K562 (cell line): Measurements from ENCODE around the gene RYR3. TPM values are rescaled to one million over a fixed set of nuclear protein-coding genes. Genes with fewer than 3 reads are reported as not detected.

Experiments
- ATAC-seq: fragments of 200-7000 bp; cut with Tn5 transposase; 3 replicates; pipeline ENCODE4 v1.9.1; 2020; ENCODE audit warnings: moderate library complexity
- BruUV-seq: library from RNA; stranded (reverse); fragments of 400-500 nt; replicated peaks from 2 replicates; lab custom pipeline; 2021; lab: Mats Ljungman, UMichigan
- CTCF ChIA-PET: fragments of 300-600 bp; formaldehyde crosslinking; extraction: SDS; loops from one replicate; lab custom pipeline; 2021; ENCODE audit warnings: low intra/inter-chr PET ratio; lab: Yijun Ruan, JAX
- POLR2A ChIA-PET: fragments of 300-600, 350-650 bp; sonication (Branson Sonifier 250); formaldehyde crosslinking; extraction: SDS; loops from one replicate; lab custom pipeline; 2021; ENCODE audit warnings: antibody characterized with exemption, inconsistent platforms; lab: Yijun Ruan, JAX
- DNase-seq, 4 experiments: peaks; one replicate each; pipeline versions ENCODE4 v3.0.0 to v3.0.0-alpha.2; 2011 to 2018; ENCODE audit warnings: low spot score in 3 of 4, mixed read lengths in 3 of 4; ENCODE audit errors: extremely low read depth in 1 of 4
- FAIRE-seq: peaks from 2 replicates; lab custom pipeline; 2011; peaks lifted over from hg19 to GRCh38; lab: Jason Lieb, UNC
- H2AFZ ChIP-seq: 2 replicates; pipeline ENCODE4 v1.6.0; 2011; ENCODE audit warnings: low read depth, low read length, control low read depth, inconsistent platforms
- H3K27ac ChIP-seq: fragments of 200-600 bp; 3 replicates; pipeline ENCODE4 v1.8.0; 2011; ENCODE audit warnings: low read depth, mild to moderate bottlenecking, control low read depth, inconsistent platforms, low read length, moderate library complexity, mixed read lengths; ENCODE audit errors: extremely low read depth
- H3K27me3 ChIP-seq, 2 experiments: fragments of 300-600 bp in 1 of 2; 2 replicates in 1 of 2; 3 replicates in 1 of 2; pipeline versions ENCODE4 v1.6.0 to v1.8.0; 2011; ENCODE audit warnings: inconsistent platforms in 2 of 2, low read length in 2 of 2, mild to moderate bottlenecking in 1 of 2, mixed read lengths in 1 of 2, moderate library complexity in 1 of 2; ENCODE audit not compliant: control insufficient read depth in 2 of 2, insufficient read depth in 2 of 2
- H3K36me3 ChIP-seq: fragments of 300-600 bp; 3 replicates; pipeline ENCODE4 v1.8.0; 2011; ENCODE audit warnings: mild to moderate bottlenecking, low read length, inconsistent platforms; ENCODE audit not compliant: control insufficient read depth, insufficient read depth
- H3K4me1 ChIP-seq, 2 experiments: fragments of 200-600 bp in 1 of 2; replicated peaks in 1 of 2; 2 replicates in 1 of 2; 3 replicates in 1 of 2; pipeline versions ENCODE4 v1.5.1 to v1.8.0; 2011; ENCODE audit warnings: inconsistent platforms in 2 of 2, low read length in 2 of 2, mild to moderate bottlenecking in 1 of 2, mixed read lengths in 1 of 2, moderate library complexity in 1 of 2; ENCODE audit not compliant: control insufficient read depth in 2 of 2, insufficient read depth in 2 of 2
- H3K4me2 ChIP-seq: 2 replicates; pipeline ENCODE4 v1.6.1; 2011; ENCODE audit warnings: low read length, control low read depth, inconsistent platforms, mixed read lengths; ENCODE audit not compliant: insufficient read depth
- H3K4me3 ChIP-seq: fragments of 200-600 bp; sonication (generic), shearing (Covaris generic); 2 replicates; pipeline ENCODE4 v1.5.1; 2016; ENCODE audit warnings: control low read depth, inconsistent platforms
- H3K79me2 ChIP-seq: fragments of 200-600 bp; 3 replicates; pipeline ENCODE4 v1.8.0; 2011; ENCODE audit warnings: low read length, inconsistent platforms; ENCODE audit not compliant: control insufficient read depth, insufficient read depth
- H3K9ac ChIP-seq, 2 experiments: 2 replicates each; pipeline versions ENCODE4 v1.6.0 to v1.6.1; 2011; ENCODE audit warnings: low read depth in 2 of 2, low read length in 2 of 2, control low read depth in 1 of 2, inconsistent platforms in 1 of 2, mild to moderate bottlenecking in 1 of 2, mixed read lengths in 1 of 2; ENCODE audit not compliant: insufficient read depth in 1 of 2
- H3K9me1 ChIP-seq: one replicate; pipeline ENCODE4 v1.6.0; 2011; ENCODE audit warnings: inconsistent platforms, mild to moderate bottlenecking, low read length, moderate library complexity; ENCODE audit not compliant: control insufficient read depth, insufficient read depth
- H3K9me3 ChIP-seq: replicated peaks from 2 replicates; pipeline ENCODE4 v1.5.1; 2011; ENCODE audit warnings: low read depth, low read length, inconsistent platforms; ENCODE audit not compliant: control insufficient read depth, insufficient read depth
- H4K20me1 ChIP-seq: replicated peaks from 2 replicates; pipeline ENCODE4 v1.6.1; 2011; ENCODE audit warnings: low read length, inconsistent platforms, mixed read lengths; ENCODE audit not compliant: control insufficient read depth, insufficient read depth
- CTBP1 ChIP-seq: fragments of 450-650 bp; IDR thresholded peaks from 2 replicates; pipeline ENCODE4 v1.6.1; 2016; ENCODE audit warnings: borderline replicate concordance
- MTA3 ChIP-seq: fragments of 450-650 bp; formaldehyde crosslinking; IDR thresholded peaks from 2 replicates; pipeline ENCODE4 v1.6.1; 2017; ENCODE audit warnings: mild to moderate bottlenecking, borderline replicate concordance
- MYNN ChIP-seq, 2 experiments: sonication (generic); formaldehyde crosslinking in 1 of 2; IDR thresholded peaks; 2 replicates each; pipeline versions ENCODE4 v1.5.0 to v1.6.1; 2016 to 2020; ENCODE audit warnings: antibody characterized with exemption in 1 of 2, missing genetic modification reagents in 1 of 2
- POLR2AphosphoS5 ChIP-seq: IDR thresholded peaks from 2 replicates; pipeline ENCODE4 v1.6.1; 2011; ENCODE audit warnings: mild to moderate bottlenecking, low read depth, low read length, moderate library complexity; ENCODE audit not compliant: control insufficient read depth, insufficient read depth
- PRMT5 ChIP-seq: sonication (generic); formaldehyde crosslinking; IDR thresholded peaks from 2 replicates; pipeline ENCODE4 v1.5.0; 2020; ENCODE audit warnings: missing genetic modification reagents
- SRSF9 ChIP-seq: fragments of 200-400 bp; formaldehyde crosslinking; IDR thresholded peaks from 2 replicates; pipeline ENCODE4 v1.6.1; 2017; ENCODE audit warnings: low read depth, low read length, borderline replicate concordance
- TOE1 ChIP-seq, 2 experiments: fragments of 450-650 bp in 1 of 2; sonication (generic) in 1 of 2; formaldehyde crosslinking in 1 of 2; IDR thresholded peaks; 2 replicates each; pipeline versions ENCODE4 v1.7.1 to v1.8.0; 2016 to 2022; ENCODE audit warnings: borderline replicate concordance in 2 of 2, mild to moderate bottlenecking in 2 of 2, antibody characterized with exemption in 1 of 2, inconsistent platforms in 1 of 2, low read depth in 1 of 2, missing genetic modification reagents in 1 of 2, moderate library complexity in 1 of 2
- ZNF3 ChIP-seq: fragments of 250-450 bp; sonication (Bioruptor Pico); IDR thresholded peaks from 2 replicates; pipeline ENCODE4 v1.5.0; 2021; ENCODE audit warnings: mild to moderate bottlenecking, moderate library complexity
- ZNF449 ChIP-seq: fragments of 250-450 bp; sonication (Bioruptor Pico); IDR thresholded peaks from 2 replicates; pipeline ENCODE4 v1.8.0; 2022; ENCODE audit warnings: moderate library complexity, mild to moderate bottlenecking, inconsistent platforms
- ZNF668 ChIP-seq: fragments of 250-450 bp; sonication (Bioruptor Pico); IDR thresholded peaks from 2 replicates; pipeline ENCODE4 v1.8.0; 2022; ENCODE audit warnings: mild to moderate bottlenecking, inconsistent platforms
- WGBS: fragments of 100-300 bp; shearing (Covaris generic); methylation state at CpG from one replicate; pipeline ENCODE4 v1.1.6; 2016; ENCODE audit warnings: low coverage, mixed read lengths; ENCODE audit not compliant: insufficient coverage; ENCODE audit errors: missing lambda C conversion rate; 5-methylcytosine and 5-hydroxymethylcytosine counted together
- in situ Hi-C: fragments of 300-500 bp; cut with MboI; formaldehyde crosslinking; loops from 4 replicates; pipeline ENCODE4 v1.15.0; 2018; ENCODE audit warnings: inconsistent platforms, mixed read lengths
- intact Hi-C: fragments of 100-400 bp; cut with micrococcal nuclease; formaldehyde crosslinking; loops from 2 replicates; pipeline ENCODE4 v1.14.2; 2022
- polyA plus RNA-seq, 8 experiments: library from polyadenylated mRNA; depleted of rRNA in 4 of 8; stranded (reverse) in 5 of 8; unstranded in 3 of 8; fragments of >200 nt; fragmentation: Nextera tagmentation in 2 of 8; fragmentation: Illumina TruSeq in 1 of 8; extraction: Ambion mirVana in 2 of 8; extraction: Trizol in 1 of 8; gene quantifications; 2 replicates each; pipeline versions ENCODE4 v1.2.1 to v1.2.3, GENCODE V29; 2011 to 2014; ENCODE audit warnings: inconsistent platforms in 1 of 8, missing spikeins in 1 of 8
- total RNA-seq, 7 experiments: library from RNA; depleted of rRNA in 6 of 7; stranded (reverse); fragments of >200 nt in 6 of 7; fragmentation: Illumina TruSeq in 2 of 7; extraction: Trizol in 2 of 7; gene quantifications; 2 replicates each; pipeline versions ENCODE4 v1.2.1 to v1.2.3, GENCODE V29; 2011 to 2021; ENCODE audit warnings: low replicate concordance in 1 of 7
- TF ChIP-seq, protein P1 (sequence below): IDR thresholded peaks from 3 replicates; pipeline ENCODE4 v1.6.1; 2011; ENCODE audit warnings: borderline replicate concordance, mild to moderate bottlenecking, moderate library complexity; ENCODE audit not compliant: insufficient read length; ENCODE audit errors: extremely low read depth
- TF ChIP-seq, protein P2 (sequence below): fragments of 250-450 bp; sonication (Bioruptor Pico); IDR thresholded peaks from 2 replicates; pipeline ENCODE4 v1.8.0; 2022; ENCODE audit warnings: moderate library complexity, mild to moderate bottlenecking, inconsistent platforms
- TF ChIP-seq, protein P3 (sequence below): fragments of 450-650 bp; IDR thresholded peaks from 2 replicates; pipeline ENCODE4 v1.7.0; 2016; ENCODE audit warnings: borderline replicate concordance
- TF ChIP-seq, protein P4 (sequence below): fragments of 450-650 bp; formaldehyde crosslinking; IDR thresholded peaks from 2 replicates; pipeline ENCODE4 v1.4.0; 2022; ENCODE audit warnings: missing genetic modification characterization

The RYR3 gene
- total and polyA plus RNA-seq, 9 of the 15 experiments (the other 6 are each of a cell fraction or from before 2014, with no cell fraction given) = 0.04 TPM; not detected in 8

- no peaks in the 10 kb centered on the region for H3K27me3 ChIP-seq
- H3K9me1 ChIP-seq = no peaks in the 10 kb centered on the region
- POLR2A ChIA-PET = interaction anchor here (0.7 kb wide), 1 partner anchor 793 kb away, joined by 4 read pairs; no protein-coding TSS in a partner anchor
- no peak overlapping the region for H3K4me2 ChIP-seq
- no CpG with 5 or more reads among the region's 1 CpG for WGBS
- no peak for ATAC-seq
- H3K27ac ChIP-seq = no peak overlapping the region
- H2AFZ ChIP-seq = no peak overlapping the region
- H3K9ac ChIP-seq = no peak overlapping the region
- no peaks in the 10 kb centered on the region for H3K4me1 ChIP-seq
- CTCF ChIA-PET = no interaction called here
- no peaks in the 10 kb centered on the region for H3K9me3 ChIP-seq
- no peak for DNase-seq
- in situ Hi-C loops = no loop called here
- intact Hi-C loops = no loop called here
- no TSS peak for BruUV-seq
- no peak overlapping the region for H3K4me3 ChIP-seq
- H3K36me3 ChIP-seq = no peaks in the 10 kb centered on the region
- FAIRE-seq = no peak
- no peaks in the 10 kb centered on the region for H3K79me2 ChIP-seq
- no peak for TF ChIP-seq PRMT5
- TF ChIP-seq MTA3 = no peak
- no peak for TF ChIP-seq SRSF9
- TF ChIP-seq, protein P1, sequence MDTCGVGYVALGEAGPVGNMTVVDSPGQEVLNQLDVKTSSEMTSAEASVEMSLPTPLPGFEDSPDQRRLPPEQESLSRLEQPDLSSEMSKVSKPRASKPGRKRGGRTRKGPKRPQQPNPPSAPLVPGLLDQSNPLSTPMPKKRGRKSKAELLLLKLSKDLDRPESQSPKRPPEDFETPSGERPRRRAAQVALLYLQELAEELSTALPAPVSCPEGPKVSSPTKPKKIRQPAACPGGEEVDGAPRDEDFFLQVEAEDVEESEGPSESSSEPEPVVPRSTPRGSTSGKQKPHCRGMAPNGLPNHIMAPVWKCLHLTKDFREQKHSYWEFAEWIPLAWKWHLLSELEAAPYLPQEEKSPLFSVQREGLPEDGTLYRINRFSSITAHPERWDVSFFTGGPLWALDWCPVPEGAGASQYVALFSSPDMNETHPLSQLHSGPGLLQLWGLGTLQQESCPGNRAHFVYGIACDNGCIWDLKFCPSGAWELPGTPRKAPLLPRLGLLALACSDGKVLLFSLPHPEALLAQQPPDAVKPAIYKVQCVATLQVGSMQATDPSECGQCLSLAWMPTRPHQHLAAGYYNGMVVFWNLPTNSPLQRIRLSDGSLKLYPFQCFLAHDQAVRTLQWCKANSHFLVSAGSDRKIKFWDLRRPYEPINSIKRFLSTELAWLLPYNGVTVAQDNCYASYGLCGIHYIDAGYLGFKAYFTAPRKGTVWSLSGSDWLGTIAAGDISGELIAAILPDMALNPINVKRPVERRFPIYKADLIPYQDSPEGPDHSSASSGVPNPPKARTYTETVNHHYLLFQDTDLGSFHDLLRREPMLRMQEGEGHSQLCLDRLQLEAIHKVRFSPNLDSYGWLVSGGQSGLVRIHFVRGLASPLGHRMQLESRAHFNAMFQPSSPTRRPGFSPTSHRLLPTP = no peak
- TF ChIP-seq MYNN (IDR thresholded peaks at IDR 0.05) = no peak
- no peak for TF ChIP-seq MYNN (CRISPR knock-in tag; IDR thresholded peaks at IDR 0.05)
- no peak for TF ChIP-seq CTBP1
- no peak for TF ChIP-seq ZNF668 (CRISPR knock-in tag)
- TF ChIP-seq TOE1 (IDR thresholded peaks at IDR 0.05; ENCODE audit: borderline replicate concordance) = no peak
- TF ChIP-seq TOE1 (CRISPR knock-in tag; IDR thresholded peaks at IDR 0.05; ENCODE audit: borderline replicate concordance, low read depth) = no peak
- TF ChIP-seq, protein P2, sequence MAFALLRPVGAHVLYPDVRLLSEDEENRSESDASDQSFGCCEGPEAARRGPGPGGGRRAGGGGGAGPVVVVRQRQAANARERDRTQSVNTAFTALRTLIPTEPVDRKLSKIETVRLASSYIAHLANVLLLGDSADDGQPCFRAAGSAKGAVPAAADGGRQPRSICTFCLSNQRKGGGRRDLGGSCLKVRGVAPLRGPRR (CRISPR knock-in tag) = no peak
- no peak for TF ChIP-seq ZNF449
- TF ChIP-seq, protein P3, sequence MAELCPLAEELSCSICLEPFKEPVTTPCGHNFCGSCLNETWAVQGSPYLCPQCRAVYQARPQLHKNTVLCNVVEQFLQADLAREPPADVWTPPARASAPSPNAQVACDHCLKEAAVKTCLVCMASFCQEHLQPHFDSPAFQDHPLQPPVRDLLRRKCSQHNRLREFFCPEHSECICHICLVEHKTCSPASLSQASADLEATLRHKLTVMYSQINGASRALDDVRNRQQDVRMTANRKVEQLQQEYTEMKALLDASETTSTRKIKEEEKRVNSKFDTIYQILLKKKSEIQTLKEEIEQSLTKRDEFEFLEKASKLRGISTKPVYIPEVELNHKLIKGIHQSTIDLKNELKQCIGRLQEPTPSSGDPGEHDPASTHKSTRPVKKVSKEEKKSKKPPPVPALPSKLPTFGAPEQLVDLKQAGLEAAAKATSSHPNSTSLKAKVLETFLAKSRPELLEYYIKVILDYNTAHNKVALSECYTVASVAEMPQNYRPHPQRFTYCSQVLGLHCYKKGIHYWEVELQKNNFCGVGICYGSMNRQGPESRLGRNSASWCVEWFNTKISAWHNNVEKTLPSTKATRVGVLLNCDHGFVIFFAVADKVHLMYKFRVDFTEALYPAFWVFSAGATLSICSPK = no peak
- TF ChIP-seq, protein P4, sequence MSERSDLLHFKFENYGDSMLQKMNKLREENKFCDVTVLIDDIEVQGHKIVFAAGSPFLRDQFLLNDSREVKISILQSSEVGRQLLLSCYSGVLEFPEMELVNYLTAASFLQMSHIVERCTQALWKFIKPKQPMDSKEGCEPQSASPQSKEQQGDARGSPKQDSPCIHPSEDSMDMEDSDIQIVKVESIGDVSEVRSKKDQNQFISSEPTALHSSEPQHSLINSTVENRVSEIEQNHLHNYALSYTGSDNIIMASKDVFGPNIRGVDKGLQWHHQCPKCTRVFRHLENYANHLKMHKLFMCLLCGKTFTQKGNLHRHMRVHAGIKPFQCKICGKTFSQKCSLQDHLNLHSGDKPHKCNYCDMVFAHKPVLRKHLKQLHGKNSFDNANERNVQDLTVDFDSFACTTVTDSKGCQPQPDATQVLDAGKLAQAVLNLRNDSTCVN = no peak
- no peak for TF ChIP-seq POLR2AphosphoS5
- TF ChIP-seq ZNF3 (CRISPR knock-in tag) = no peak
- TF ChIP-seq, all 486 proteins: peak for 0
- H4K20me1 ChIP-seq = no peaks in the 10 kb centered on the region
Measured at GRCh38 chr15:33284336-33284735, 26.4 kb upstream of the RYR3 start.
